Measurements from ENCODE around the gene KCNK13. TPM values are rescaled to one million over a fixed set of nuclear protein-coding genes. Genes with fewer than 3 reads are reported as not detected.

KCNK13 gene
- total RNA-seq, 1 donor from 2014 or later: not detected

- Histone ChIP-seq H3K27me3 (peaks cover 30% of the 10 kb centered on the region), H3K27ac (no peak overlapping the region), H3K36me3 (no peaks in the 10 kb centered on the region), H4K20me1 (ENCODE audit: low read depth) (no peaks in the 10 kb centered on the region), H3K9ac (no peak overlapping the region), H3K4me1 (no peaks in the 10 kb centered on the region), H3K79me2 (ENCODE audit: low read depth) (no peaks in the 10 kb centered on the region), H3K4me3 (no peak overlapping the region), H3K4me2 (no peak overlapping the region), H3F3A (ENCODE audit: low read depth) (no peaks in the 10 kb centered on the region), H2AFZ (replicated peaks) (no peak overlapping the region), H3K9me3 (ENCODE audit: low read depth) (no peaks in the 10 kb centered on the region)
- peaks cover 9% of the 10 kb centered on the region for H3K27me3 Mint-ChIP-seq (ENCODE audit: insufficient read depth, low read depth)
- H3K4me3 Mint-ChIP-seq: no peak overlapping the region
- no peaks in the 10 kb centered on the region for H3K9me3 Mint-ChIP-seq
- H3K36me3 Mint-ChIP-seq: no peaks in the 10 kb centered on the region
- TF ChIP-seq EZH2phosphoT487 (IDR thresholded peaks at IDR 0.05) (no peak), EZH2 (IDR thresholded peaks at IDR 0.05) (no peak), CTCF (IDR thresholded peaks at IDR 0.05) (no peak)
- no peak for DNase-seq (ENCODE audit: low spot score)
- H3K27ac Mint-ChIP-seq: no peak overlapping the region
- H3K4me1 Mint-ChIP-seq: no peaks in the 10 kb centered on the region
Measured at GRCh38 chr14:90072350-90072749, 10.6 kb downstream of the KCNK13 start.

DNA sequence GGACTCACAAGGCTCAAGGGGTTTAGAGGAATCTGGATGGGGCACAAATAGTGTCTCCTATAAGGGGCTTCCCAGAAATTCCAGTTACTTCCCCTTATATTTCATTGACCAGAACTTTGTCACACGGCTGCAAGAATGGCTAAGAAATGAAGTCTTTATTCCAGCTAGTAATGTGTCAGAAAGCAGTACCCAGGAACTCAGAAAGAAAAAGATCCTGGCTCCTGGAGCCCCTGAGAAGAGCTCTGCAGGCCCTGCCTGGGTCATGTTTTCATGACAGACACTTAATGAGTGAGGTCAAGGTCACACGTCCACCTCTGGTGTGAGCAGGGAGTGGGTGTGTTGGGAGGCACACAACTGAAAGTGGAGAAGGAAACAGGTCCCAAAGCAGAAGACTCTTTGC, 17.8 kb downstream of the KCNK13 start:
- Mint-ChIP-seq H3K9me3 (no peaks in the 10 kb centered on the region), H3K27me3 (ENCODE audit: insufficient read depth, low read depth) (peaks cover 2% of the 10 kb centered on the region), H3K27ac (no peak overlapping the region), H3K4me1 (no peaks in the 10 kb centered on the region), H3K4me3 (no peak overlapping the region), H3K36me3 (no peaks in the 10 kb centered on the region)
- Histone ChIP-seq H3F3A (ENCODE audit: low read depth) (no peaks in the 10 kb centered on the region), H3K4me1 (no peaks in the 10 kb centered on the region), H3K4me3 (no peak overlapping the region), H3K36me3 (no peaks in the 10 kb centered on the region), H2AFZ (replicated peaks) (no peak overlapping the region), H3K9me3 (ENCODE audit: low read depth) (no peaks in the 10 kb centered on the region), H3K9ac (no peak overlapping the region), H3K27ac (no peak overlapping the region), H3K79me2 (ENCODE audit: low read depth) (no peaks in the 10 kb centered on the region), H4K20me1 (ENCODE audit: low read depth) (no peaks in the 10 kb centered on the region), H3K4me2 (no peak overlapping the region), H3K27me3 (no peaks in the 10 kb centered on the region)
- DNase-seq (ENCODE audit: low spot score): no peak
- no peak for TF ChIP-seq EZH2 (IDR thresholded peaks at IDR 0.05)
- no peak for TF ChIP-seq CTCF (IDR thresholded peaks at IDR 0.05)
- no peak for TF ChIP-seq EZH2phosphoT487 (IDR thresholded peaks at IDR 0.05)

DNA sequence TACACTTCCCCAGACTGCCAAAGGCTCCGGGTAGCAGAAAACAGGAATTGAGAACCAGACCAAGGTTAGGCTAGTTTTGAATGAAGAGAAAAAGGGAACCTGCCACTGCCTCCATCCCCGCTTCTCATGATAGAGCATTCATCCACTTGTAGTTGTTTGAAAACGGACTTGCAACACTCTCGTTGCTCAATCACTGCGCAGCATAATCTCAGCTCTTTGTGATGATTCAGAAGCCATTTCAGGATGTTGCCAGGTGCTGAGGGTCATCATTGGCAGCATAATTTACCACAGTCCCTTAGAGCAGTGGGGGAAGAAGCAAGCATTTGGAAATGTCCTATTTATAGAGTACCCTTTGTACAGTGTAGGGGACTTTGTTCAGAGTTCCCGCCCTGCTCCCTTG, 25.6 kb downstream of the KCNK13 start:
- no peak overlapping the region for H3K9ac ChIP-seq
- no peaks in the 10 kb centered on the region for H3K27me3 Mint-ChIP-seq (ENCODE audit: insufficient read depth, low read depth)
- no peaks in the 10 kb centered on the region for H3K36me3 Mint-ChIP-seq
- TF ChIP-seq EZH2phosphoT487 (IDR thresholded peaks at IDR 0.05) (no peak), CTCF (IDR thresholded peaks at IDR 0.05) (no peak), EZH2 (IDR thresholded peaks at IDR 0.05) (no peak)
- no peak for DNase-seq (ENCODE audit: low spot score)
- H3F3A ChIP-seq (ENCODE audit: low read depth): no peaks in the 10 kb centered on the region
- no peak overlapping the region for H3K4me2 ChIP-seq
- no peaks in the 10 kb centered on the region for H3K36me3 ChIP-seq
- no peak overlapping the region for H2AFZ ChIP-seq (replicated peaks)
- H3K4me1 ChIP-seq: no peaks in the 10 kb centered on the region
- H3K9me3 Mint-ChIP-seq: peaks cover 14% of the 10 kb centered on the region
- no peaks in the 10 kb centered on the region for H4K20me1 ChIP-seq (ENCODE audit: low read depth)
- H3K27ac ChIP-seq: no peak overlapping the region
- no peaks in the 10 kb centered on the region for H3K9me3 ChIP-seq (ENCODE audit: low read depth)
- H3K4me3 ChIP-seq: no peak overlapping the region
- no peaks in the 10 kb centered on the region for H3K4me1 Mint-ChIP-seq
- no peaks in the 10 kb centered on the region for H3K79me2 ChIP-seq (ENCODE audit: low read depth)
- H3K4me3 Mint-ChIP-seq: no peak overlapping the region
- H3K27ac Mint-ChIP-seq: no peak overlapping the region
- H3K27me3 ChIP-seq: no peaks in the 10 kb centered on the region
